Astrocyte (in vitro differentiated cells and primary cell): Measurements from ENCODE around the gene RIPOR2. TPM values are rescaled to one million over a fixed set of nuclear protein-coding genes. Genes with fewer than 3 reads are reported as not detected.

Source experiments
- DNase-seq: peaks from one replicate; pipeline ENCODE4 v3.0.0-alpha.2; 2010; ENCODE audit warnings: low read depth
- FAIRE-seq: peaks from 2 replicates; lab custom pipeline; 2011; peaks lifted over from hg19 to GRCh38; lab: Jason Lieb, UNC
- H2AFZ ChIP-seq: 2 replicates; pipeline ENCODE4 v1.6.0; 2012; ENCODE audit warnings: low read depth, low read length, inconsistent platforms
- H3K27ac ChIP-seq: 2 replicates; pipeline ENCODE4 v1.5.1; 2011; ENCODE audit warnings: low read depth, low read length, inconsistent platforms
- H3K27me3 ChIP-seq: 2 replicates; pipeline ENCODE4 v1.6.0; 2011; ENCODE audit warnings: low read length, inconsistent platforms; ENCODE audit not compliant: insufficient read depth
- H3K36me3 ChIP-seq: 2 replicates; pipeline ENCODE4 v1.5.1; 2011; ENCODE audit warnings: low read length, inconsistent platforms; ENCODE audit not compliant: insufficient read depth
- H3K4me1 ChIP-seq: 2 replicates; pipeline ENCODE4 v1.5.1; 2011; ENCODE audit warnings: low read length, inconsistent platforms; ENCODE audit not compliant: insufficient read depth
- H3K4me2 ChIP-seq: 2 replicates; pipeline ENCODE4 v1.6.0; 2012; ENCODE audit warnings: low read length, inconsistent platforms
- H3K4me3 ChIP-seq: 2 replicates; pipeline ENCODE4 v1.5.1; 2011; ENCODE audit warnings: low read depth, mild to moderate bottlenecking, low read length, inconsistent platforms; ENCODE audit not compliant: insufficient read depth
- H3K79me2 ChIP-seq: 2 replicates; pipeline ENCODE4 v1.6.0; 2012; ENCODE audit warnings: mild to moderate bottlenecking, low read length, inconsistent platforms; ENCODE audit not compliant: insufficient read depth
- H3K9ac ChIP-seq: 2 replicates; pipeline ENCODE4 v1.6.0; 2012; ENCODE audit warnings: mild to moderate bottlenecking, low read length, inconsistent platforms
- H3K9me3 ChIP-seq: 2 replicates; pipeline ENCODE4 v1.5.1; 2012; ENCODE audit warnings: low read depth, mild to moderate bottlenecking, low read length, inconsistent platforms; ENCODE audit not compliant: insufficient read depth
- H4K20me1 ChIP-seq: 2 replicates; pipeline ENCODE4 v1.6.0; 2012; ENCODE audit warnings: low read length, inconsistent platforms; ENCODE audit not compliant: insufficient read depth
- H3K27ac Mint-ChIP-seq: one replicate; pipeline ENCODE4 v1.8.0; 2021; ENCODE audit warnings: mild to moderate bottlenecking, mixed read lengths; ENCODE audit not compliant: unreplicated experiment
- H3K27me3 Mint-ChIP-seq: one replicate; pipeline ENCODE4 v1.8.0; 2021; ENCODE audit warnings: low read depth, mixed read lengths; ENCODE audit not compliant: unreplicated experiment
- H3K36me3 Mint-ChIP-seq: one replicate; pipeline ENCODE4 v1.8.0; 2021; ENCODE audit warnings: low read depth, mixed read lengths; ENCODE audit not compliant: unreplicated experiment
- H3K4me1 Mint-ChIP-seq: one replicate; pipeline ENCODE4 v1.8.0; 2021; ENCODE audit warnings: low read depth, mixed read lengths; ENCODE audit not compliant: unreplicated experiment
- H3K4me3 Mint-ChIP-seq: one replicate; pipeline ENCODE4 v1.8.0; 2021; ENCODE audit warnings: mild to moderate bottlenecking, moderate library complexity, mixed read lengths; ENCODE audit not compliant: unreplicated experiment
- H3K9me3 Mint-ChIP-seq: one replicate; pipeline ENCODE4 v1.8.0; 2021; ENCODE audit warnings: mild to moderate bottlenecking, mixed read lengths; ENCODE audit not compliant: unreplicated experiment
- EZH2 ChIP-seq: IDR thresholded peaks from 2 replicates; pipeline ENCODE4 v1.6.1; 2012; ENCODE audit warnings: mild to moderate bottlenecking, low read length, inconsistent platforms; ENCODE audit not compliant: insufficient read depth
- total RNA-seq: library from RNA; stranded (reverse); gene quantifications from 2 replicates; pipeline ENCODE4 v1.2.1, GENCODE V29; 2021
- TF ChIP-seq, protein P1 (sequence below): IDR thresholded peaks from 2 replicates; pipeline ENCODE4 v1.5.1; 2011; ENCODE audit warnings: low read depth, mild to moderate bottlenecking, inconsistent platforms, low read length, moderate library complexity; ENCODE audit not compliant: insufficient read depth

The RIPOR2 gene
- total RNA-seq, 1 donor from 2014 or later: 0.95 TPM

DNA sequence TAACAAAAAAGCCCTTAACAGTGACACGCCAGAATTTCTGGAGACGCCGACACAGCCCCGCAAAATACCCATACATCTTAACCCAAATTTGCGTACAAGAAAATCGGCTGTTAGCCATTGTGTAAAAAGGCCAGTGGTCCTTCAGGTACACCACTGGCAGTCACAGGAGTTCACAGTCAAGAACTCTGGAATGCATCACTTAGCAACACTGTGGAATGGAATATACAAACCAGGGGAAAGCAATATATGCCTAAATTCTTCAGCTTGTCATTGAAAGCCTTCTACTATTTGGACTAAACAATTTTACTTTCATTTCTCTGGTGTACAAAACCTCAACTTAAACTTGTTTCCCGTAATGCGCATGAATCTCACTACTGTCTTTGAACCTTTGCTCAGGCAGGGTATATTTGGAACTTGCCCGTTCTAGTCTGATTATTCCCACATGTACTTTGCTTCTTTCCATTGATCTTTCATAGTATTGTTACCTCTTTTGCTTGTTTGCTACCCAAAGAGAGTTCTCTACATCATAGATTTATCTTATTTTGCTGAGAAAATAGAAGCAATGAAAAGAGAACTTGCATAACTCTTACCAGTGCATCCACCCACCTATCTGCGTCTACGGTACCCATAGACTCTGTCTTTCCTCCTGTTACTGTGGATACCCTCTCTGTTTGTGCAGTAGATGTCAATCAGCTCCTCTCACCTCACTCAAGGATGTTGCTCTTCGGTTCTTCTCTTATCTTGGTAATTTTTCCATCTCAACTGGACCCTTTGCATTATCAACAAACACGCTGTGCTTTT, 136.8 kb downstream of the RIPOR2 start, which contains the start of gene ARMH2:
ARMH2 (minus strand) TSS at position 178 of the 801 bp plus-strand sequence; CDS start at position 118, 60 bp downstream.
- H3K4me2 ChIP-seq: no peak within 1 kb of the TSS
- no peak for DNase-seq
- Mint-ChIP-seq H3K27me3 (no peaks in the 10 kb centered on the region), H3K9me3 (no peaks in the 10 kb centered on the region), H3K4me1 (peaks cover 26% of the 10 kb centered on the region), H3K27ac (peak within 1 kb of the TSS; percentile 35), H3K36me3 (no peaks in the 10 kb centered on the region), H3K4me3 (peak within 1 kb of the TSS; percentile 13)
- no peak within 1 kb of the TSS for H3K9ac ChIP-seq
- H3K4me3 ChIP-seq: no peak within 1 kb of the TSS
- H2AFZ ChIP-seq: no peak within 1 kb of the TSS
- no peaks in the 10 kb centered on the region for H3K9me3 ChIP-seq
- H3K27me3 ChIP-seq: no peaks in the 10 kb centered on the region
- no peaks in the 10 kb centered on the region for H4K20me1 ChIP-seq
- no peaks in the 10 kb centered on the region for H3K4me1 ChIP-seq
- TF ChIP-seq EZH2: no peak
- TF ChIP-seq, protein P1, sequence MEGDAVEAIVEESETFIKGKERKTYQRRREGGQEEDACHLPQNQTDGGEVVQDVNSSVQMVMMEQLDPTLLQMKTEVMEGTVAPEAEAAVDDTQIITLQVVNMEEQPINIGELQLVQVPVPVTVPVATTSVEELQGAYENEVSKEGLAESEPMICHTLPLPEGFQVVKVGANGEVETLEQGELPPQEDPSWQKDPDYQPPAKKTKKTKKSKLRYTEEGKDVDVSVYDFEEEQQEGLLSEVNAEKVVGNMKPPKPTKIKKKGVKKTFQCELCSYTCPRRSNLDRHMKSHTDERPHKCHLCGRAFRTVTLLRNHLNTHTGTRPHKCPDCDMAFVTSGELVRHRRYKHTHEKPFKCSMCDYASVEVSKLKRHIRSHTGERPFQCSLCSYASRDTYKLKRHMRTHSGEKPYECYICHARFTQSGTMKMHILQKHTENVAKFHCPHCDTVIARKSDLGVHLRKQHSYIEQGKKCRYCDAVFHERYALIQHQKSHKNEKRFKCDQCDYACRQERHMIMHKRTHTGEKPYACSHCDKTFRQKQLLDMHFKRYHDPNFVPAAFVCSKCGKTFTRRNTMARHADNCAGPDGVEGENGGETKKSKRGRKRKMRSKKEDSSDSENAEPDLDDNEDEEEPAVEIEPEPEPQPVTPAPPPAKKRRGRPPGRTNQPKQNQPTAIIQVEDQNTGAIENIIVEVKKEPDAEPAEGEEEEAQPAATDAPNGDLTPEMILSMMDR: no peak
- FAIRE-seq: no peak
- no peaks in the 10 kb centered on the region for H3K36me3 ChIP-seq
- no peaks in the 10 kb centered on the region for H3K79me2 ChIP-seq
- H3K27ac ChIP-seq: no peak within 1 kb of the TSS

DNA sequence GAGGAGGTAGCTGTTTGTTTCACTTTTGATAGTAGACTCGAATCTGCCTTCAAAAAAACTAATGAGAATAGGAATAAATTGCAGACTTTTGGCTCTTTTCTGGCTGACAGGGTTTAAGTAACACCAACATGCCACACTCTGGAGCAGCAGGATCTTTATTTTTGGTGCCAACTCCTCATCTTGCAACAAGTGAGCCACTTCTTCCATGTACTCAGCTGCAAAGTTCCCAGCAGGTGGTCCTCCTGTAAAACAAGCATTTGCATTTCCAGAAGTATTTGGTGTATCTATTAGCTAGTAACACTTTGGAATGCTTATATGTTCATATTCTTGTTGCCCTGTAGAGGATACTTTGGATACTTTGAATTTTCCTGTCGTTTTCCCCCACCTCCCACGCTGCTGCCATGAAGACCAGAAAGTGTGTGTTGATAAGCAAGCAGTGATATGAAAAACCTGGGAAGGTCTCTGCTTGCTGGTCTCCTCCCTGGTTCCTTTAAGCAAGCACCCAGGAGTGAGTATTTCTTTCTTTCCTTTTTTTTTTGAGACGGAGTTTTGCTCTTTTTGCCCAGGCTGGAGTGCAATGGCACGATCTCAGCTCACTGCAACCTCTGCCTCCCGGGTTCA, 138.1 kb downstream of the RIPOR2 start:
- no peak for FAIRE-seq
- H3K9me3 ChIP-seq: no peaks in the 10 kb centered on the region
- H3K4me3 ChIP-seq: no peak overlapping the region
- Mint-ChIP-seq H3K4me3 (peak overlapping the region; percentile 13), H3K4me1 (peaks cover 23% of the 10 kb centered on the region), H3K9me3 (no peaks in the 10 kb centered on the region), H3K27me3 (no peaks in the 10 kb centered on the region), H3K27ac (no peak overlapping the region), H3K36me3 (no peaks in the 10 kb centered on the region)
- H3K4me2 ChIP-seq: no peak overlapping the region
- H3K27me3 ChIP-seq: no peaks in the 10 kb centered on the region
- no peak overlapping the region for H3K27ac ChIP-seq
- DNase-seq: no peak
- no peaks in the 10 kb centered on the region for H3K4me1 ChIP-seq
- H3K9ac ChIP-seq: no peak overlapping the region
- H2AFZ ChIP-seq: no peak overlapping the region
- TF ChIP-seq EZH2: no peak
- TF ChIP-seq, protein P1: no peak
- no peaks in the 10 kb centered on the region for H3K36me3 ChIP-seq
- no peaks in the 10 kb centered on the region for H4K20me1 ChIP-seq
- H3K79me2 ChIP-seq: no peaks in the 10 kb centered on the region
